IMR-90 (cell line): ENCODE measurements around the gene UBE2K.

Experiments
- CTCF ChIP-seq: conservative IDR thresholded peaks from 2 replicates; pipeline ENCODE4 v1.5.1; 2012; ENCODE audit warnings: mild to moderate bottlenecking, low read depth, low read length, improper control_type of control experiment
- MAZ ChIP-seq: IDR thresholded peaks from 2 replicates; pipeline ENCODE4 v1.6.1; 2012; ENCODE audit warnings: low read depth, mild to moderate bottlenecking, low read length, improper control_type of control experiment, moderate library complexity, borderline replicate concordance
- POLR2A ChIP-seq: IDR thresholded peaks from 2 replicates; pipeline ENCODE4 v1.6.1; 2012; ENCODE audit warnings: mild to moderate bottlenecking, low read depth, low read length
- RCOR1 ChIP-seq: IDR thresholded peaks from 2 replicates; pipeline ENCODE4 v1.6.1; 2012; ENCODE audit warnings: mild to moderate bottlenecking, low read length, improper control_type of control experiment; ENCODE audit not compliant: insufficient replicate concordance
- SMC3 ChIP-seq: fragments of 150-350 bp; IDR thresholded peaks from 2 replicates; pipeline ENCODE4 v1.6.1; 2016; ENCODE audit warnings: low read depth, mild to moderate bottlenecking, antibody characterized with exemption, low read length, moderate library complexity
- USF2 ChIP-seq: fragments of 150-350 bp; IDR thresholded peaks from 2 replicates; pipeline ENCODE4 v1.6.1; 2017; ENCODE audit warnings: mild to moderate bottlenecking, antibody characterized with exemption, low read length, low read depth

- TF ChIP-seq POLR2A (no peak), CTCF (no peak), SMC3 (no peak), MAZ (no peak), RCOR1 (no peak), USF2 (no peak)
These were observed 42.1 kb upstream of the UBE2K start for GRCh38 chr4:39655876-39656275.
